ENCODE data around the gene ELF3.
"Not testable (repeated sequence)": the region's sequence is repeated elsewhere in the genome, so short reads cannot be mapped to it uniquely, and the experiment has no call there.

The ELF3 gene

DNA sequence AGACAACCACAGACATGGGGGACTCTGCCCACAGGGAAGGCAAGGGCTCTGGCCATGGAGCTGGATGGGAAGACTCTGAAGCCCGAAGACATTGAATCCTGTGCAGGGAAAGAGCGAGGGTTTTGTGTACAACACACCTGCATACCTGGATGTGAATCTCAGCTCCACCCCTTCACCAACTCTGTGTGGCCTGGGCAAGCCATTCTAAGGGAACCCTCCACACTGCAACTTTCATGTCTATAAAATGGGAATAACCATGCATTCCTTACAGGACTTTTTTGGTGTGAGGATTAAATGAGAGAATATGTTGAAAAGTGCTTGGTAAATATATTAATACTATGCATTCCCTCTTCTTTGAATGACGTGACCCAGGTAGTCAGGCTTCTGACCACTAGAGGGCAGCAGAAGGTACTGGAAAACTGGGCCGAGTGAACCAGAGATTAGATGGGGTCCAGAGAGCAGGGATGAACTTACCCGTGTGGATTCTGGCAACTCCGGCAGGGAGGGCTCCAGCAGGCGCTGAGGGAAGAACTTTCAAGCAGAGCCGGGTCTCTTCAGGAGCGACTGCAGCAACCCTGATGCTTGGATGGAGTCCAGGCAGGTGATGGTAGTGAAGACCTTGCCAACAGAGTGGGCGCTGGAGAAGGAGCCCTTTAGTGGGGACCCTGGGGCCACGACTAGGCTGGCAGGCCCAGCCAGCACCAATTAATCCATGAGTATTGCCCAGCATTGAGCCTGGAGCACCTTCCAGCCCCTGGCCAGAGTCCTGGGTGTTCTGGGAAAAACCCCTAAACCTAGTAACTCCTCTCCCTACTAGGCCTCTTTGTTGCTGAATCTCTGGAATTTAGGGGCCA, 834 bp upstream of the ELF3 start:
- peak; percentile 82 for DNase-seq

DNA sequence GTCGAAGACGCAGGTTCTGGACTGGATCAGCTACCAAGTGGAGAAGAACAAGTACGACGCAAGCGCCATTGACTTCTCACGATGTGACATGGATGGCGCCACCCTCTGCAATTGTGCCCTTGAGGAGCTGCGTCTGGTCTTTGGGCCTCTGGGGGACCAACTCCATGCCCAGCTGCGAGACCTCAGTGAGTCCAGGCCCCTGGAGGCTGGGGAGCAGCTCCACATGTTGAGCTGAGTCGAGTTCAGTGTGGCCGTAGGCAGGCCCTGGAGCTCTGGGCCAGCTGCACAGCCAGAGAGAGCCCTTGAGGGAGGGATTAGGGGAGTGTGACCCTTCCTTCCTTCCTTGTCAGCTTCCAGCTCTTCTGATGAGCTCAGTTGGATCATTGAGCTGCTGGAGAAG, 1.6 kb downstream of the ELF3 start:
- no peak for DNase-seq

DNA sequence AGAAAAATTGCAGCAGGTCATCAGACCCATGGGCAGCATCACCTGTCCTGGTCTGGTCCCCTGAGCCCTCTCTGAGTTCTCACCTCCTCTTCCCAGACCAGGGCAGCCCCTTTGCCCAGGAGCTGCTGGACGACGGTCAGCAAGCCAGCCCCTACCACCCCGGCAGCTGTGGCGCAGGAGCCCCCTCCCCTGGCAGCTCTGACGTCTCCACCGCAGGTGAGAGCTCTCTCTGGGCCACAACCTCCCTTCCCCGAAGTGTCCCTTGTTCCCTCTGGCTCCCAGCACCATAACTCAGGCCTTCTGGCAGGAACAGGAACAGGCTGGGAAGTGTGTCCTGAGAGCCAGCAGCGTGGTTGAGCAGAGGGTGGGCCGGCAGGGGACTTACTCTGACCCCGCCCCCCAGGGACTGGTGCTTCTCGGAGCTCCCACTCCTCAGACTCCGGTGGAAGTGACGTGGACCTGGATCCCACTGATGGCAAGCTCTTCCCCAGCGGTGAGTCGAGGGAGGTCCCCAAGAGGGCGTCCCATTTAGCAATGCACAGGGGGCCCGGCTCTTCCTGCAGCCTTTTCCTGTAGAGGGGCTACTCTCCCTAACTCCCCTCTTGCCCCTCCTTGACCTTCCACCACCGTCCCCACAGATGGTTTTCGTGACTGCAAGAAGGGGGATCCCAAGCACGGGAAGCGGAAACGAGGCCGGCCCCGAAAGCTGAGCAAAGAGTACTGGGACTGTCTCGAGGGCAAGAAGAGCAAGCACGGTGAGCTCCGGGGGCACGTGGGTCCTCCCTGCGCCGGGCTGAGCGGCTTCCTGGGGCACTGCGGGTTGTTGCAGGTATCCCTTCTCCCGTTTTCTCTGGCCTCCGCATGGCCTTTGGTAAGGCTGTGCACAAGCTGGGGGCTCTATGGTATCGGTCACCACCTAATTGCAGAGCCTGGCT, 2.4 kb downstream of the ELF3 start:
- DNase-seq, result no peak

DNA sequence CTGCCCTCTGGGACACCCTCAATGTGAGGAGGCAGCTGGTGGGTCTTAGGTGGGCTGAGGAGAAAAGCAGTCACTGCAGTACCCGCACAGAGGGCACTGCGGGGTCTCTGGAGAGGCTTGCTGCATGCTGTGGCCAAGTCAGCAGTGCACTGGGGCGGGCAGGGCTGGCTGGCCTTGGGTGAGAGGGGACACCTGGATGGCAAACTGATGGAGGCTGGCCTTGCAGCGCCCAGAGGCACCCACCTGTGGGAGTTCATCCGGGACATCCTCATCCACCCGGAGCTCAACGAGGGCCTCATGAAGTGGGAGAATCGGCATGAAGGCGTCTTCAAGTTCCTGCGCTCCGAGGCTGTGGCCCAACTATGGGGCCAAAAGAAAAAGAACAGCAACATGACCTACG, 3.2 kb downstream of the ELF3 start:
- no peak for DNase-seq

DNA sequence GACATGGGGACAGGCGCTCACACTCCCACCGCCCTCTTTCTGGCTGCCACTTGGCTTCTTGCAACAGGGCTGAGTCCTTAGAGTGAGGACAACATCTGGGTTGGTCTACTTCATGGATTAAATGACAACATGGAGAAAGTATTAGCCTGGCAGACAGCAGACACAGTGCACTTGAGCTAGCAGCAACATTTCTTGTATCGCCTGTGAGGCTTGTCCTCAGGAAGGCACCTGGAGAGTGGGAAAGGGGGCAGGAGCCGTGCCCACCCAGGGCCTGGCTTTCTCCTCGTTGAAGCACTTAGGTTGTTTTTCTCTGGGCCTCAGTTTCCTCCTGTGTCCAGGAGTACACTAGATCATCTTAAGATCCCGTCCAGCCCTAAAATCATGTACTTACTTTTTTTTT, 3.7 kb downstream of the ELF3 start:
- DNase-seq, result no peak

DNA sequence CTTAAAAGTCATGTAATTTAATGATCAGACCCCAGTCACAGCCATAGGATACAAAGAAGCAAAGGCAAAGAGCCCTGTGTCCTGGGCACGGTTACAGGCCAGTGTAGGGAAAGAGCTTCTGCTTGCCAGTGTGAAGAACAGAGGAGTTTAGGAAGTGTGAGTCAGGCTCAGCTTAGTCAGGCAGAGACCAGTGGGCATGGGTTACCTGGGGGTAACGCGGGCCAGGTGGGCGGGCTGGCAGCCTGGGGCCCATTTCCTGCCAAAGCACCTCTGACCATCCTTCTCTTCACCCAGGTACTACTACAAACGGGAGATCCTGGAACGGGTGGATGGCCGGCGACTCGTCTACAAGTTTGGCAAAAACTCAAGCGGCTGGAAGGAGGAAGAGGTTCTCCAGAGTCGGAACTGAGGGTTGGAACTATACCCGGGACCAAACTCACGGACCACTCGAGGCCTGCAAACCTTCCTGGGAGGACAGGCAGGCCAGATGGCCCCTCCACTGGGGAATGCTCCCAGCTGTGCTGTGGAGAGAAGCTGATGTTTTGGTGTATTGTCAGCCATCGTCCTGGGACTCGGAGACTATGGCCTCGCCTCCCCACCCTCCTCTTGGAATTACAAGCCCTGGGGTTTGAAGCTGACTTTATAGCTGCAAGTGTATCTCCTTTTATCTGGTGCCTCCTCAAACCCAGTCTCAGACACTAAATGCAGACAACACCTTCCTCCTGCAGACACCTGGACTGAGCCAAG, 4.7 kb downstream of the ELF3 start:
- DNase-seq, result no peak

DNA sequence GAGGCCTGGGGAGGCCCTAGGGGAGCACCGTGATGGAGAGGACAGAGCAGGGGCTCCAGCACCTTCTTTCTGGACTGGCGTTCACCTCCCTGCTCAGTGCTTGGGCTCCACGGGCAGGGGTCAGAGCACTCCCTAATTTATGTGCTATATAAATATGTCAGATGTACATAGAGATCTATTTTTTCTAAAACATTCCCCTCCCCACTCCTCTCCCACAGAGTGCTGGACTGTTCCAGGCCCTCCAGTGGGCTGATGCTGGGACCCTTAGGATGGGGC, 5.2 kb downstream of the ELF3 start:
- DNase-seq, result no peak

DNA sequence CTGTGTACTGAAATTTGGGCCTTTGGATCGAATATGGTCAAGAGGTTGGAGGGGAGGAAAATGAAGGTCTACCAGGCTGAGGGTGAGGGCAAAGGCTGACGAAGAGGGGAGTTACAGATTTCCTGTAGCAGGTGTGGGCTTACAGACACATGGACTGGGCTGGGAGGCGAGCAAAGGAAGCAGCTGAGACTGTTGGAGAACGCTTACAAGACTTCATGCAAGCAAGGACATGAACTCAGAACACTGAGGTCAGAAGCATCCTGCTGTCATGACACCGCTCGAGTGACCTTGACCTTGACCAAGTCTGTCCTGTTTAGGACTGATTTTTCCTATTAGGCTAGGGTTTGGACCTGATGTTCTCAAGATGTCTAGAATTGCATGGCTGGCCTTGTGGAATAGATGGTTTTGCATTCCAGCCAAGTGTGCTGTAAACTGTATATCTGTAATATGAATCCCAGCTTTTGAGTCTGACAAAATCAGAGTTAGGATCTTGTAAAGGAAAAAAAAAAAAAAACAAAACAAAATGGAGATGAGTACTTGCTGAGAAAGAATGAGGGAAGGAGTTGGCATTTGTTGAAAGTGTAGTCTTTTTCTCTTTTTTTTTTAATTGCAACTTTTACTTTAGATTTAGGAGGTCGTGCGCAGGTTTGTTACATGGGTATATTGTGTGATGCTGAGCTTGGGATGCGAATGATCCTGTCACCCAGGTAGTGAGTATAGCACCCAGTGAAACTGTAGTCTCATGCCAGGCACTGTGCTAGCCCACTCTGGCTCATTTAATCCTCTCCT, 5.8 kb downstream of the ELF3 start:
- DNase-seq, result no peak

DNA sequence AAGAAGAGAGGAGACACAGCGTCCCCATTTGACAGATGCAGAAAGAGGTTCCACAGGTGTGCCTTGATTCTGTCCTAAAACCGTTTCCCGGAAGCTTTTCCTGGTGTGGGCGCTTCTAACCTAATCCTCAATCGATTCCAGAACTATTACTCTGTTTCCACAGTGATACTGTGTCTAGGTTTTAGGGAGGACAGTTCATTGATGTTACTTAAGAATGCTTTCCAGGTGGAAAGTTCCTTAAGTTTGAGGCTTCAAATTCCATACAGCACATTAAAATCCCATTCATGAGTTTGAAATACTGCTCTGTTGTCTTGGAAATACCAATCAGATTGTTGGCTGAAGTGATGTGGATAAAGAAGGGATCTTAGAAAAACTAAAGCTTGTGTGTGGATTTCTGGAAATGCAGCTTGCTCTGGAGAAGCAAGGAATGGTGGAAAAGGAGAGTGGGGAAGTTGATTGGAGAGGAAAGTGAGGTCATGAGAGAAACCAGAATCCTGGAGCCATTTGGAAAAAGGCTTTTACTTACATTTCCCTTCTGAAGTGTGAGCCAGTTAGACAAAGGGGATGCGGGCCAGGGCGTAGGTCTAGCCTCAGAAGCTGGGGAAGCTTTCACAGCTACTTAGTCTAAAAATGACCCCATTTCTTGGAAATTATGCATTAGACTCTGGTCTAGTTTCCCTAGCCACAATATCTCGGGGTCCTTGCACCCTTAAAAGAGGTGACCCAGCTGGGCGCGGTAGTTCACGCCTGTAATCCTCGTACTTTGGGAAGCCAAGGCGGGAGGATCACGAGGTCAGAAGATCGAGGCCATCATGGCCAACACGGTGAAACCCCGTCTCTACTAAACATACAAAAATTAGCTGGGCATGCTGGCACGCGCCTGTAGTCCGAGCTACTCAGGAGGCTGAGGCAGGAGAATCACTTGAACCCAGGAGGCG, 6.7 kb downstream of the ELF3 start:
- no peak for DNase-seq

DNA sequence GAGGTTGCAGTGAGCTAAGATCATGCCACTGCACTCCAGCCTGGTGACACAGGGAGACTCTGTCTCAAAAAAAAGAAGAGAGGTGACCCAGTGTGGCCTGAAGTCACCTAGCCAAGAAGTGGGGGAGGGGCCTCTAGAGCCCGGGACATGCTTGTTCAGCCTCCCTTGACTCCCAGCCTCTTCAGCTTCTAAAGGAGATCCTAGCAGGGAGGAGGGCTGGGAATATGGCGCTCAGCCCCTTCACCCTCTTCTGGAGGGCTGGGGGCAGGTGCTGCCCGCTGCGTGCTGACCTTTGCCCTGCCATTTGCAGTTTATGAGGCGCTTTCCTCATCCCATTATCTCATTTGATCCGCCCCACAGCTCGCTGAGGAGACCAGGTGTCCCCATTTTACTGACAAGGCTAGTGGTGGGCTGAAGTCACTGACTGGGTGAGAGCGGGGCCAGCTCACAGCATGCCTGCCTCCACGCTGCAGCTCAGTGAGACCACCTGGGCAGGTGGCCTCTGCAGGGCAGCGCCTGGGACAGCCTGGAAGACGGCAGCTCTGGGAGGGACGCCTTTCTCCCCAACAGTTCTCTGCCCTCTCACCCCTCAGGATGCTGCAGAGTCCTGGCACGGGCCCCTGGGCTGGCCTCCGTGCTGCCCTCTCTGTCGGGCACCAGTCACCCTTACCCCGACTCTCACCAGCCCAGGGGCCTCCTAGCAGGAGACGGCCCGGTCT, 7.5 kb downstream of the ELF3 start:
- DNase-seq, result no peak

DNA sequence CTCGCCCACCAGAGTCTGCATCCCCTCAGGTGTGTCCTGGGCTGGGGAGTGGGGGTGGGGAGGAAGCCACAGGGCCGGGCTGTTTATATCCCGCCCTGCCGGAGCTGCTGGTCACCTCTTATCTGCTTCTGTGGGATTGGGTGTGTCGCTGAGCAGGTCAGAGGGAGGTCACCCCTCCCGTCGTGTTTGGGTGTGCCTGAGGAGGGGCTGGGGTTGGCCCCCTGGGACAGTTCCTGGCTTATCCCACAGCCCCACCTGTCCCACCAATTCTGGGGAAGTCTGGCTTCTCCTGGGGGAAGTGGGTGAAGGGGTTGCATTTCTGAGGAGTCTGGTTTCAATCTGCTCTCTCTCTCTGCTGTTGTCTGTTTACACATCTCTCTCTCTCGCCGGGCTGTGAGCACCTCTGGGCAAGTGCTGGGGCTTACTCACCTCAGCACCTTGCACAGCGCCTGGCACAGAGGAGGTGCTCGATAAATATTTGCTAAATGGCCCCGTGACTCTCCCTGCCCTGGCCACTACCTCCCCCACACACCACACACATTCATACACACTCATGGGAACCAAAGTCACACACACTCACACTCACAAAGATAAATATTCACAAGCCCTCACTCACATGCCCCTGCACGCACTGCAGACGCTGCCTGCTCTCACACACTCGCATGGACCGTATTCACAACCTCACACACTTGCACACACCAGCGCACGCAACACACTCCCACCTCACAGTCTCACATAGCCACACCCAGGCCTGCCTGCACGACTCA, 8.3 kb downstream of the ELF3 start:
- DNase-seq, result no peak

DNA sequence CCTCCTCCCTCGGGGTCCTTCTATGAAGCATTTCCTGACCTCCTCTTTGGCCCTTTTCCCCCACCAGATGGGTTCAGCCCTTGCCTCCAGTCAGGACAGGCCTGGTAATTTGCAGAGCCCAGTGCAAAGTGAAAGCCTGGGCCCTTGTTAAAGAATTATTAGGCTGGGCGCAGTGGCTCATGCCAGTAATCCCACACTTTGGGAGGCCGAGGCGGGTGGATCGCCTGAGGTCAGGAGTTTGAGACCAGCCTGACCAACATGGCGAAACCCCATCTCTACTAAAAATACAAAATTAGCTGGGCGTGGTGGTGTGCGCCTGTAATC, 8.8 kb downstream of the ELF3 start:
- not testable (repeated sequence) for DNase-seq

DNA sequence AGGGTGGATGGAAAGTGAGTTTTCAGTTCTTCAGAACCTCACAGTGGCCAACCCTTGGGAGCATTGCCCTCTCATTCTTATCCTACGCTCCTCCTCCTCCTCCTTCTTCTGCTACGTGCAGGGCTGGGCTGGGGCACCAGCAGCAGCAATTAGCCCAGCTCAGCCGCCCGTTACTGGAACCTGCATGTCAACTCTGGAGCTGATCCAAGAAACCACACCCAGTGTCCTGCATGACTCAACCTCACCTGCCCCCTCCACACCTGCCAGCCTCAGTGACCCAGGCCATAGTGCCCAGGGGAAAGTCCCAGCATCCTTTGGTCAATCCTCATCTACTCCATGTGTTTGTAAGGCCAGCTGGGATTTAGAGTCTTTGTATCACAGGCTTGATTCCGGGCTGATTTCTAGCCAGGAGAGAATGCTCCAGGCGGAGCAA, 12.6 kb downstream of the ELF3 start:
- DNase-seq, result no peak

DNA sequence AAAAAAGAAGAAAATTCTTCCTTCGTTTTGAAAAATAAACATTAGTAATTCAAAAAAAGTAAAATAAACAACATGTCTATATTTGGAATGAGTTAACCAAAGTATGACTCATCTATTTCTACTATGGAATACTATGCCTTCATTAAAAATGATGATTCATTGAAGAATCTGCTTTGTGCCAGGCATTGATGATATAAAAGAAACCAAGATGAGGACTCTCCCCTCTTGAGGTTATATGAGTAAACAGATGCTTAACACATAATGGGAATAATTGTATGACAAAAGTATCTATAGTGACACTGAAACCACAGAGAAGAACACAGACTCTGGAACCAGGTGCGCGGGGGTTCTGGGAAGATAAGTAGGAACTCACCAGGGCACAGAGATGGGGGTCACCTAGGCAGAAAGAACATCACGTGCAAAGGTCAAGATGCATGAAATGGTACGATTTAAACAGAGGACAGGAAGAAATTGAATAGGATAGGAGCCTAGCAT, 18.8 kb downstream of the ELF3 start:
- no peak for DNase-seq

DNA sequence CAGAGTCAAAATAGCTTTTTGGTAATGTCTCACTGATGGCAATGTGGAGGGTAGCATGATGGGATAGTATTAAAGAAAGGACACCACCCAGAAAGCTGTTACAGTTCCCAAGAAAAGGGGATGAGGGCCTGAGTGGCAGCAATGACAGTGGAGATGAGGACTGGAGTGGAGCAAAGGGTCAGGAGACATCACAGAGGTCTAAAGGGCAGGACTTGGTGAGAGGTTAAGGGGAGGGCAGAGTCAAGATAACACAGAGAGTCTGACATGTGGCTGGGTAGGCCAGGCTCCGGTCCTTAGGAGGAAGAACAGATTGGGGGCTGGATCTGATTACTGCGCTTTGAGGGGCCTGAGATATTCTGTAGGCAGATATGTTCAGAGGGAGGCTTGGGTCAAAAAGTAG, 19.3 kb downstream of the ELF3 start:
- DNase-seq, result no peak

DNA sequence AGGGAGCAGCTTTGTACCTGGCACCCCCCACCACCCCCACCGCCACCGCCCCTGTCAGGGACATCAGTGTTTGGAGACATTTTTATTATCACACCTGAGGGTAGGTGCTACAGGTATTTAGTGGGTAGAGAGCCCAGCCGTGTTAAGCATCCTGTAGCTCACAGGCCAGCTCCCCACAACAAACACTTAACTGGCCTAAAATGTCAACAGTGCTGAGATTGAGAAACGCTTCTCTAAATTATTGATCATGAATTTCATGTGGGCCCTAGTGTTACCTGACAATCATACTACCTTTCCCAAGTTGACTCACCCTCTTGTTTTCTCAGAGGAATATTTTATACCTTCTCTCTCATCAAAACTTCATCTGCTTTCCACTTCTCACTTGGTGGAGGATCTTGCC, 21.4 kb downstream of the ELF3 start:
- DNase-seq, result no peak

DNA sequence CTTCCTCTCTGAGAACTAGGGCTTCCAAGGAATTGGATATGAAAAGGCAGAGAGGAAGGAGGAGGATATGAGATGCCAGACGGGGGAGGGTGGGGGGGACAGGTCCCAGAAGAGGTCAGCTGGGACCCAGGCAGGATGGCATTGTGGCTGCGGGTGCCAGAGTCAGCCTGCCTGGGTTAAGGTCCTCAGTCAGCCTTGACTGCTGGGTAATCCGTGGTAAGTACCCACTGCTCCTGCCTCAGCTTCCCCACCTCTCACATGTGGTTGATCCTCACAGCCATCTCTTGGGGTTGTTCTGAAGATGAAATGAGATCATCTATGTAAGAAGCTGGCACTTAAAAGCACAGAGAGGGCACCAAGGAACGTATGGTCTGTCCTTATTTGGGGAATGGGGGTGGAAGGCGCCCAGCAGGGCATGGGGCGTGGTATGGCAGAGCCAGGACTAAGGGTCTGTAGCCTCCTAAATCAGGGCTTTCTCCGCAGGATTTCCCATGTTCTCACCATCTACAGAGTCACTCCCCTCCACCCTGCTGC, 23.8 kb downstream of the ELF3 start:
- no peak for DNase-seq

DNA sequence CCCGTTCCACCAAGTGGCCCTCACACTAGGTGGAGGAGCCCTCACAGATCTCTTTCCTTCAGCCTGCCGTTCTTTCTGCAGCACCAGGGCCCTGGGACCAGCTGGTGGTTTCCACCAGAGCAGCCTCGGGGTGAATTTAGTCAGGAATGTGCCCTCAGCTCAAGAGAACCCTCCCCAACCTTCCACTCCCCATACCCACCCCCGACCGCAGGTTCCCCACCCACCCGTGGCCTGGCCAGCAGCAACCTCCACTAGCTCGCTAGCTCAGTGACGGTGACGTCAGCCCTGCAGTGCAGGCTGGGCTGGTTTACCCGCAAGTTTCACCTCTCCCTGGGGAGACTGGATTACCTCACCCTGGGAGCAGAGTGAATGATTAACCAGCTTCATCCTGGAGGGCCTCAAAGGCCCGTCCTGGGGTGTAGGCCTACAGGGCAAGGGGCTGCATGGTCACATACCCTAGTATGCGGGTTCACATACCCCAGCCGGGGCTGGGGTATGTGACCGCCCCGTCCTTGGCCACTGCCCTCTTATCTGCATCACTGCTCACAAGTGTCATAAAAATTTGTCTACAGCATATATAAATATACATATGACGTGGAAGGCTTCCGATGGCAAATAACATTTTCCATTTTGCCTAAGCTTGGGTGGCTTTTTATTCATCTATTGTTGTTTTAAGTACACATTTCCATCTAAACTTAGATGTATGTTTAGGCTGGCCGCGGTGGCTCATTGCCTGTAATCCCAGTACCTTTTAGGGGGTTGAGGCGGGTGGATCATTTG, 24.5 kb downstream of the ELF3 start:
- DNase-seq, result no peak

All from activated effector memory CD4-positive, alpha-beta T cell treated with anti-CD3 and anti-CD28 coated beads, Interleukin-2, amount 50 U/mL, for 16 hours (primary cell).